ENCODE data around the gene FAM187B. TPM values are rescaled to one million over a fixed set of nuclear protein-coding genes. Genes with fewer than 3 reads are reported as not detected.
A peak's percentile ranks its signal among the peaks of the same experiment; 100 is the strongest.

Gene FAM187B
- total RNA-seq, 6 experiments from 2014 or later = not detected

- Histone ChIP-seq H3K27me3 (no peaks in the 10 kb centered on the region), H3K36me3 (peaks cover 0 to 21% (median 5%) of the 10 kb centered on the region in 4 donors), H3K9me3 (no peaks in the 10 kb centered on the region), H3K4me1 (peaks cover 0 to 7% (median 2%) of the 10 kb centered on the region in 4 donors), H3K4me3 (no peak overlapping the region), H3K27ac (no peak overlapping the region)
- ATAC-seq (no peak), DNase-seq (no peak)
- intact Hi-C loops (cut with DNase I) = no loop called here
- 93% methylated on average over 2 of the region's 2 CpGs for WGBS (ENCODE audit: insufficient coverage, low coverage, low lambda C conversion rate, missing lambda C conversion rate)
- no peak for TF ChIP-seq POLR2A (IDR thresholded peaks at IDR 0.05)
- no peak for TF ChIP-seq CTCF (IDR thresholded peaks at IDR 0.05)
These were observed 22.9 kb upstream of the FAM187B start for GRCh38 chr19:35251456-35251855.

GRCh38 chr19:35249848-35250711, 21.5 kb upstream of the FAM187B start:
- Histone ChIP-seq H3K4me3 (peak overlapping the region; percentile 70 to 88 (median 81)), H3K27me3 (no peaks in the 10 kb centered on the region), H3K36me3 (peaks cover 0 to 14% (median 5%) of the 10 kb centered on the region in 4 donors), H3K9me3 (no peaks in the 10 kb centered on the region), H3K4me1 (peaks cover 0 to 7% (median 2%) of the 10 kb centered on the region in 4 donors), H3K27ac (peak overlapping the region in 1 of 3 donors; percentile 98)
- TF ChIP-seq POLR2A (IDR thresholded peaks at IDR 0.05) (no peak), CTCF (IDR thresholded peaks at IDR 0.05) (no peak)
- DNase-seq (peak in 2 of 3 donors; percentile 74 to 77), ATAC-seq (peak in 2 of 4 donors; percentile 1 to 5)
- intact Hi-C loops (cut with DNase I) = no loop called here
- WGBS (ENCODE audit: insufficient coverage, low coverage, low lambda C conversion rate, missing lambda C conversion rate) = 34% methylated on average over 16 of the region's 34 CpGs

DNA sequence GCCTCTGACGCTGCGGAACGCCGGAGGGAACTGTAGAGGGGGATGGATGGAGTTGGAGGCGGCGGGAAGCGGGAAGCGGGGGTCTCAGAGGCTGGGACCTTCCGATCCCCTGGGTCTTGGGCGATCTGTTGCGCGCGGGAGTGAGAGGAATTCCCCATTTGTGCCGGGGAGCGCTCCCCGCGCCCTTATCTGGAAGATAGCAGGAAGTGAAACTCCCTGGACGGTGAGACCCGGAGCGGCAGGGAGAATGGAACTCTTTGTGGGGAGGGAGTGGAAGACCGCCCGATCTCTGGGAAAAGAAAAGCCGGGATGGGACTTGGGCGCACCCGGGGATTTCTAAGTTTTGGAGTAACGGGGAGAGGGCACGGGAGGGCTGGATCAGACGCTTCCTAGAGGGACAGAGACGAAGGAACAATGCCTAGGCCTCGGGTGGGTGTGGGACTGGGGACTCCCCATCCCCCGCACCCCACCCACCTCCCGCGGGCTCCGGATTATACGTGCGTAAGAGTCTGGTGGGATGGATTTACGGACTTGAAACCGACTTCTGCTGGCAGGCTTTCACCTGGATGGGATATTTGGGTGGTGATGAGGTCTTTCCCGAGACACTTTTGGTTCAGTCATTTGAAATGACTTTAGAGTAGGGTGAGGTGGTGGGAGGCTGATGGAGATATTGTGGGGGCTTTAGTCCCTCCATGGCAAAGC, 20.8 kb upstream of the FAM187B start:
- Histone ChIP-seq H3K36me3 (peaks cover 0 to 6% (median 4%) of the 10 kb centered on the region in 4 donors), H3K4me3 (peak overlapping the region; percentile 70 to 88 (median 81)), H3K9me3 (no peaks in the 10 kb centered on the region), H3K27me3 (no peaks in the 10 kb centered on the region), H3K4me1 (peaks cover 0 to 7% (median 2%) of the 10 kb centered on the region in 4 donors), H3K27ac (peak overlapping the region; percentile 68 to 99 (median 98))
- ATAC-seq (no peak), DNase-seq (no peak)
- no peak for TF ChIP-seq CTCF (IDR thresholded peaks at IDR 0.05)
- TF ChIP-seq POLR2A (IDR thresholded peaks at IDR 0.05) = no peak
- under 1% methylated on average over 20 of the region's 39 CpGs for WGBS (ENCODE audit: insufficient coverage, low coverage, low lambda C conversion rate, missing lambda C conversion rate)
- intact Hi-C loops (cut with DNase I) = no loop called here

GRCh38 chr19:35248310-35249145, 20.0 kb upstream of the FAM187B start, which contains the start of gene LSR:
Gene LSR, plus strand, starts transcription at chr19:35249002. Its CDS starts 21 bp downstream, at chr19:35249023.
- TF ChIP-seq POLR2A (IDR thresholded peaks at IDR 0.05) (peak; percentile 84), CTCF (IDR thresholded peaks at IDR 0.05) (peak in 1 of 4 donors; percentile 11)
- H3K36me3 ChIP-seq = peaks cover 0 to 6% (median 2%) of the 10 kb centered on the region in 4 donors
- peak within 1 kb of the TSS; percentile 70 to 88 (median 81) for H3K4me3 ChIP-seq
- no peaks in the 10 kb centered on the region for H3K9me3 ChIP-seq
- WGBS (ENCODE audit: insufficient coverage, low coverage, low lambda C conversion rate, missing lambda C conversion rate) = 0% methylated on average over 4 of the region's 69 CpGs
- peak within 1 kb of the TSS; percentile 68 to 99 (median 98) for H3K27ac ChIP-seq
- DNase-seq (peak; percentile 91 to 96 (median 94)), ATAC-seq (peak; percentile 88 to 94 (median 90))
- no peaks in the 10 kb centered on the region for H3K27me3 ChIP-seq
- intact Hi-C loops (cut with DNase I) = no loop called here
- peaks cover 0 to 7% (median 2%) of the 10 kb centered on the region in 4 donors for H3K4me1 ChIP-seq

Measured in right lobe of liver (tissue), 6 donors.